ENCODE measurements around the gene ITPK1. TPM values are rescaled to one million over a fixed set of nuclear protein-coding genes. Genes with fewer than 3 reads are reported as not detected.

ITPK1 gene
- total RNA-seq, 4 donors from 2014 or later, result 19.7 to 97.7 (median 26.5) TPM

DNA sequence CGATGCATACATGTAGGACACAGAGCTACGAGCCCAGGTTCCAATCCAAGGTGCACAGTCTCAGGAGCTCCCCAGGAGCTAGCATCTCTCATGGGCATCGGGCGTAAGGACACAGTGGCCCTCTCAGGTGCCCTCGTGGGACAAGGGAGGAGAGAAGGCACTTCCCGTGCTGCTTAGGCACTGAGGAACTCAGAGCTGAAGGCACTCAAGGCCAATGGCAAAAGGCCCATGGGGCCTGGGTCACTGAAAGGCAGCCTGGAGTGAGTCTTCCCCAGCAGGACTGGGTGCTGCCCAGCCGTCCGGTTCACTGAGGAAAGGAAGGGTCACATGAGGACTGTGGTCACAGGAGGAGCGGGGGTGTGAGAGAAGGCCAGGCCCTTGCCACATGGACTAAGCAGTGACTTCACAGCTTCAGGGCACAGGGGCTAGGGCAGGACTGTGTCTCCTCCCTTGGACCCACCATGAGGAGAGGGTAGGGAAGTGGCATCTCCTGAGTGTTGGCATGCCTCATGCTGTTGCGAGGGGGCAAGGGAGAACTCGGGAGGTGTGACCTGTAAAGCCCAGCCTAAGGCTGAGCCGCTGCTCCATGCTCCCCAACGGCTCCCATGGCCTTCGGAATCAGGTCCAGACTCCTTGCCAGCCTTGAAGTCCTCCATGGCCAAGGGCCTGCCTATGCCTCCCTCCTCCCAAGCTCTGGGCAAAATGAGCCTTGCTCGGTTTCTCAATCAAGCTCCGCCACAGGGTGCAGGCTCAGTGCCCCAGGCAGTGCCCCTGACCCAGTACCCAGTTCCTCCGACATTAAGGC, 141.0 kb downstream of the ITPK1 start:
- Histone ChIP-seq H3K4me3 (no peak overlapping the region), H3K27ac (peak overlapping the region; percentile 88 to 93), H3K36me3 (no peaks in the 10 kb centered on the region), H3K4me1 (peaks cover 6 to 22% of the 10 kb centered on the region in 2 donors), H3K9me3 (peaks cover 0 to 13% of the 10 kb centered on the region in 2 donors), H3K27me3 (no peaks in the 10 kb centered on the region)
- DNase-seq, result no peak
- TF ChIP-seq, protein P1, sequence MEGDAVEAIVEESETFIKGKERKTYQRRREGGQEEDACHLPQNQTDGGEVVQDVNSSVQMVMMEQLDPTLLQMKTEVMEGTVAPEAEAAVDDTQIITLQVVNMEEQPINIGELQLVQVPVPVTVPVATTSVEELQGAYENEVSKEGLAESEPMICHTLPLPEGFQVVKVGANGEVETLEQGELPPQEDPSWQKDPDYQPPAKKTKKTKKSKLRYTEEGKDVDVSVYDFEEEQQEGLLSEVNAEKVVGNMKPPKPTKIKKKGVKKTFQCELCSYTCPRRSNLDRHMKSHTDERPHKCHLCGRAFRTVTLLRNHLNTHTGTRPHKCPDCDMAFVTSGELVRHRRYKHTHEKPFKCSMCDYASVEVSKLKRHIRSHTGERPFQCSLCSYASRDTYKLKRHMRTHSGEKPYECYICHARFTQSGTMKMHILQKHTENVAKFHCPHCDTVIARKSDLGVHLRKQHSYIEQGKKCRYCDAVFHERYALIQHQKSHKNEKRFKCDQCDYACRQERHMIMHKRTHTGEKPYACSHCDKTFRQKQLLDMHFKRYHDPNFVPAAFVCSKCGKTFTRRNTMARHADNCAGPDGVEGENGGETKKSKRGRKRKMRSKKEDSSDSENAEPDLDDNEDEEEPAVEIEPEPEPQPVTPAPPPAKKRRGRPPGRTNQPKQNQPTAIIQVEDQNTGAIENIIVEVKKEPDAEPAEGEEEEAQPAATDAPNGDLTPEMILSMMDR (IDR thresholded peaks at IDR 0.05), result no peak
- TF ChIP-seq POLR2A (IDR thresholded peaks at IDR 0.05), result no peak
- intact Hi-C loops (cut with DNase I; ENCODE audit: low total_unique reads), result no loop called here

DNA sequence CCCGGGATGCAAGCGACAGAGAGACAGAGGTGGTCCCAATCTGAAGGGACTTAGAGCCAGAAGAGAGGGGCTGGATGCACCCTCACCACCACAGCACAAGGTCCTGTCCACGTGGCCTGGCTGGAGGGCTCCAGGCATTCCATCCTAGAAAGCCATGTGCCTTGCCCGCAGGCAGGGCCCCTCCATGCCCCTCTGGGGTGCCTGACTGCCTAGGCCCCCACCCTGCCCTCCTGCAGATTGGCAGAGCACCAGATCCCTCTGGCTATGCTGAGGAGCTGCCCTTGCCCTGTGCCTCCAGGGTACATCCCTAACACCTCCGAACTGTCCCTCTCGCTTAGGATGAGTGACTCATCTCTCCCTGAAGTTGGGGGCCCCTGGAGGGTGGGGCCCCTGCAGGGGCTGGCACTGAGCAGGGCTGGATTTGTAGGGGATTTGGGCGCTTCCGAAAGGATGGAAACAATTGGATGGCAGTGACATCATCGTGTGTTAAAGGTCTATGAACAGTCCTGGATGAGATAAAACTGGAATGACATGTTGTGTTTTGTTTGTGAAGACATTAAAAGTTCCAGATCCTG, 141.8 kb downstream of the ITPK1 start:
- no peaks in the 10 kb centered on the region for H3K27me3 ChIP-seq
- intact Hi-C loops (cut with DNase I; ENCODE audit: low total_unique reads), result no loop called here
- TF ChIP-seq POLR2A (IDR thresholded peaks at IDR 0.05), result no peak
- TF ChIP-seq, protein P1 (IDR thresholded peaks at IDR 0.05), result no peak
- DNase-seq, result peak; percentile 40 to 62
- H3K36me3 ChIP-seq, result no peaks in the 10 kb centered on the region
- peak overlapping the region; percentile 88 to 93 for H3K27ac ChIP-seq
- peaks cover 6 to 22% of the 10 kb centered on the region in 2 donors for H3K4me1 ChIP-seq
- H3K4me3 ChIP-seq, result no peak overlapping the region
- H3K9me3 ChIP-seq, result peaks cover 0 to 12% of the 10 kb centered on the region in 2 donors

DNA sequence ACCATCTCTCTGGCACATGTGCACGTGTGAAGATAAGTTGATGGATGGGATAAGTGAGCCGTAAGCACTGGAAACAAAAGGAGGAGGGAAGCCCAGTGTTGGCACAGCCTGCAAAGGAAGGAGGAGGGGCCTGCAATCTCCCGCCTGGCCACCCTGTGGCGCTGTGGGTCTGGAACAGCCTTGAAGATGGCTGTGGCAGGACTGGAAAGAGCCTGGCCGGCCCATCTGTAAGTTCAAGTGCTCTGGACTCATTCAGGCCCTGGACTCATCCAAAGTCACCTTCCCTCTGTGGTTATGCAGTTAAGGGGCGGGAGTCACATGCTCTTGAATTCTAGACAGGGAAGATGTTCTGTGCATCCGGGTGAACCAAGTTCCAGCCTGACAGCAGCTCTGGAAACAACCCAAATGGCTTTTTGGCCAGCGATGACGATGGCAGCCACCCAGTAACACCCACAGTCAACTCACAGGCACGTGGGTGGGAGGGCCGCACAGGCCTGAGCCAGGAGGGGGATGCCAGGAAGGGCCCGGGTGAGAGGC, 142.4 kb downstream of the ITPK1 start:
- H3K4me3 ChIP-seq, result no peak overlapping the region
- DNase-seq, result peak; percentile 87 to 93
- H3K27me3 ChIP-seq, result no peaks in the 10 kb centered on the region
- no peaks in the 10 kb centered on the region for H3K36me3 ChIP-seq
- H3K27ac ChIP-seq, result peak overlapping the region; percentile 88 to 93
- intact Hi-C loops (cut with DNase I; ENCODE audit: low total_unique reads), result no loop called here
- peaks cover 6 to 22% of the 10 kb centered on the region in 2 donors for H3K4me1 ChIP-seq
- TF ChIP-seq POLR2A (IDR thresholded peaks at IDR 0.05), result no peak
- TF ChIP-seq, protein P1 (IDR thresholded peaks at IDR 0.05), result peak; percentile 75 to 91 (median 86)
- H3K9me3 ChIP-seq, result peaks cover 0 to 7% of the 10 kb centered on the region in 2 donors

DNA sequence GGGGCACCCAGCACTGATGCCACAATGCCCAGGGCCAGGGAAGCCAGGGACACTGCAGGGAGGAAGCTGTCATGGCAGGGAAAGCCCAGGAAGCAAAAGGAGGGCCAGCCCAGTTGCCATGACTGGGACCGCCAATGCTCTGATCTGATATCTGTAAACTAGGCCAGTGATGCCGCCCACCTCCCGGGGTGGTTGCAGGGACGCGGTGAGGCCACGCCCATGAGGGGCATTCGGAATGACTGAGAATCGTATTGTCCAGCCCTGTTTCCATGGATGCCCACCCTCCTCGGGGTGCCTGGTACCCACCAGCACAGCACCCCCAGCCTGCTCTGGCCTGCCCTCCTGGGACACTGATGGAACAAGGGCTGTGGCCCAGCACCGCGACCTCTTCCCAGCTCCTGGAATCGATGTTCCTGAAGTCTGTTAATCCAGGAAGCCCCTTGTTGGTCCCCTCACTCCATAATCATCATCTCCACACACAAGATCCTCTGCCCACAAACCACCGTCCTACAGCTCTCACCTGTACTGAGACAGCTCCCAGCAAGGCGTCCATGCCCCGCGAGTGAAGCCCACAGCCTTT, 144.0 kb downstream of the ITPK1 start:
- no peak for TF ChIP-seq POLR2A (IDR thresholded peaks at IDR 0.05)
- TF ChIP-seq, protein P1 (IDR thresholded peaks at IDR 0.05), result no peak
- Histone ChIP-seq H3K27ac (peak overlapping the region; percentile 88 to 93), H3K4me1 (peaks cover 6 to 22% of the 10 kb centered on the region in 2 donors), H3K4me3 (no peak overlapping the region), H3K27me3 (no peaks in the 10 kb centered on the region), H3K9me3 (peaks cover 0 to 6% of the 10 kb centered on the region in 2 donors), H3K36me3 (no peaks in the 10 kb centered on the region)
- intact Hi-C loops (cut with DNase I; ENCODE audit: low total_unique reads), result no loop called here
- no peak for DNase-seq
